ENCODE measurements around the gene MASP2. TPM values are rescaled to one million over a fixed set of nuclear protein-coding genes. Genes with fewer than 3 reads are reported as not detected.

The MASP2 gene
- total RNA-seq, 1 experiment from 2014 or later, result 0.50 TPM

DNA sequence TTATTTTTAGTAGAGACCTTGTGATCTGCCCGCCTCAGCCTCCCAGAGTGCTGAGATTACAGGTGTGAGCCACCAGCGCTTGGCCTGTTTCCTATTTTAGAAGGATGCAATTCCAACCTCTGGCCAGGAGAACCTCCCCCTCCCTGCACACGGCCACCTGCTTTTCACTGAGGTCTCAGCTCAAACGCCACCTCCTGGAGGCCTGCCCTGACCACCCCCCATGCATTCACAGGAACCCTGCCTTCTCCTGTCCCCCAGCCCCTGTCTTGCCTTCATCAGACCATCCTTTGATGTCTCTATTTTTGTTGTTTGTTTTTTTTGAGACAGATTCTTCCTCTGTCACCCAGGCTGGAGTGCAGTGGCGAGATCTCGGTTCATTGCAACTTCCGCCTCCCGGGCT lies 10.4 kb upstream of the MASP2 start:
- POLR2A ChIA-PET, result no interaction called here

GRCh38 chr1:11056504-11056903 lies 9.5 kb upstream of the MASP2 start:
- Mint-ChIP-seq H3K27ac (ENCODE audit: unreplicated experiment) (no peak overlapping the region), H3K9me3 (ENCODE audit: unreplicated experiment) (no peaks in the 10 kb centered on the region), H3K4me1 (ENCODE audit: low read depth, unreplicated experiment) (no peaks in the 10 kb centered on the region), H3K27me3 (ENCODE audit: insufficient read depth, unreplicated experiment) (no peaks in the 10 kb centered on the region), H3K4me3 (ENCODE audit: unreplicated experiment) (no peak overlapping the region), H3K36me3 (ENCODE audit: insufficient read depth, unreplicated experiment) (peaks cover 41% of the 10 kb centered on the region)
- ChIA-PET CTCF (interaction anchor here (0.6 to 2.0 kb wide), 2 partner anchors 19 to 45 kb away, joined by 3 to 15 read pairs; no protein-coding TSS in a partner anchor), POLR2A (interaction anchor here (0.8 kb wide), 1 partner anchor 42 kb away, joined by 3 read pairs; no protein-coding TSS in a partner anchor)
- TF ChIP-seq, protein P1, sequence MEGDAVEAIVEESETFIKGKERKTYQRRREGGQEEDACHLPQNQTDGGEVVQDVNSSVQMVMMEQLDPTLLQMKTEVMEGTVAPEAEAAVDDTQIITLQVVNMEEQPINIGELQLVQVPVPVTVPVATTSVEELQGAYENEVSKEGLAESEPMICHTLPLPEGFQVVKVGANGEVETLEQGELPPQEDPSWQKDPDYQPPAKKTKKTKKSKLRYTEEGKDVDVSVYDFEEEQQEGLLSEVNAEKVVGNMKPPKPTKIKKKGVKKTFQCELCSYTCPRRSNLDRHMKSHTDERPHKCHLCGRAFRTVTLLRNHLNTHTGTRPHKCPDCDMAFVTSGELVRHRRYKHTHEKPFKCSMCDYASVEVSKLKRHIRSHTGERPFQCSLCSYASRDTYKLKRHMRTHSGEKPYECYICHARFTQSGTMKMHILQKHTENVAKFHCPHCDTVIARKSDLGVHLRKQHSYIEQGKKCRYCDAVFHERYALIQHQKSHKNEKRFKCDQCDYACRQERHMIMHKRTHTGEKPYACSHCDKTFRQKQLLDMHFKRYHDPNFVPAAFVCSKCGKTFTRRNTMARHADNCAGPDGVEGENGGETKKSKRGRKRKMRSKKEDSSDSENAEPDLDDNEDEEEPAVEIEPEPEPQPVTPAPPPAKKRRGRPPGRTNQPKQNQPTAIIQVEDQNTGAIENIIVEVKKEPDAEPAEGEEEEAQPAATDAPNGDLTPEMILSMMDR (IDR thresholded peaks at IDR 0.05; ENCODE audit: insufficient read depth in 1 of 2, low read depth in 1 of 2, low read length in 1 of 2, severe bottlenecking in 1 of 2, unreplicated experiment in 1 of 2), result no peak
- DNase-seq, result no peak
- no TSS peak for BruUV-seq (replicated peaks)
- no peaks in the 10 kb centered on the region; the same call in 1 of the 2 replicates for H3K36me3 ChIP-seq (ENCODE audit: control insufficient read depth, insufficient read depth, low read length)
- H3K4me3 ChIP-seq (ENCODE audit: low read depth, low read length), result no peak overlapping the region
- H3K9me3 ChIP-seq, result no peaks in the 10 kb centered on the region
- H3K4me1 ChIP-seq, result 0 out of 2 replicates have a peak, but pooled peaks cover 6% of the 10 kb centered on the region
- no peaks in the 10 kb centered on the region for H3K27me3 ChIP-seq (replicated peaks; ENCODE audit: control insufficient read depth, insufficient read depth, low read length)
- intact Hi-C loops (cut with micrococcal nuclease; ENCODE audit: unreplicated experiment), result no loop called here

More for the DNA sequence above, 10.4 kb upstream of the MASP2 start:
- no peaks in the 10 kb centered on the region for H3K4me1 Mint-ChIP-seq (ENCODE audit: low read depth, unreplicated experiment)
- CTCF ChIA-PET, result interaction anchor here (1.6 to 2.0 kb wide), 2 partner anchors 20 kb away, joined by 3 to 15 read pairs; no protein-coding TSS in a partner anchor
- no peaks in the 10 kb centered on the region for H3K27me3 ChIP-seq (replicated peaks; ENCODE audit: control insufficient read depth, insufficient read depth, low read length)
- no peak overlapping the region for H3K27ac Mint-ChIP-seq (ENCODE audit: unreplicated experiment)
- no peak for DNase-seq
- peaks cover 37% of the 10 kb centered on the region for H3K36me3 Mint-ChIP-seq (ENCODE audit: insufficient read depth, unreplicated experiment)
- 0 out of 2 replicates have a peak, but pooled peaks cover 6% of the 10 kb centered on the region for H3K4me1 ChIP-seq
- intact Hi-C loops (cut with micrococcal nuclease; ENCODE audit: unreplicated experiment), result no loop called here
- TF ChIP-seq, protein P1 (IDR thresholded peaks at IDR 0.05; ENCODE audit: insufficient read depth in 1 of 2, low read depth in 1 of 2, low read length in 1 of 2, severe bottlenecking in 1 of 2, unreplicated experiment in 1 of 2), result no peak
- BruUV-seq (replicated peaks), result no TSS peak
- no peak overlapping the region for H3K4me3 Mint-ChIP-seq (ENCODE audit: unreplicated experiment)
- H3K4me3 ChIP-seq (ENCODE audit: low read depth, low read length), result no peak overlapping the region
- H3K27me3 Mint-ChIP-seq (ENCODE audit: insufficient read depth, unreplicated experiment), result no peaks in the 10 kb centered on the region
- H3K9me3 Mint-ChIP-seq (ENCODE audit: unreplicated experiment), result no peaks in the 10 kb centered on the region
- no peaks in the 10 kb centered on the region; the same call in 1 of the 2 replicates for H3K36me3 ChIP-seq (ENCODE audit: control insufficient read depth, insufficient read depth, low read length)
- H3K9me3 ChIP-seq, result no peaks in the 10 kb centered on the region

DNA sequence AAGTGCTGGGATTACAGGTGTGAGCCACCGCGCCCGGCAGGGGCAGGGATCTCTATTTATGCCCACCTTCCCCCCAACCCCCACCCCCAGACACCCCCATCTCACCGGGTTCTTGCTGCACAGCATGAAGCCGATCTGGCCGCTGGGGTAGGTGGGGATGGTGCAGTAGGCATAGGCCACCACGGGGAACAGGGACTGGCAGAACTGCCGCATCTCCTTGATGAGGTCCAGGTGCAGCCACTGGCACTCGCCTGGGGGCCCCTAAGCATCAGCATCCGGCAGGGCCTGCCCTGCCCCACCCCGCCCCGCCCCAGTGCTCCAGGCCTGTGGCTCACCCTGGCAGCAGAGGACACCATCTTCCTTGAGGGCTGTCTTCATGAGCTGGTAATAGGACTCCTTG lies 8.6 kb upstream of the MASP2 start:
- H3K27me3 Mint-ChIP-seq (ENCODE audit: insufficient read depth, unreplicated experiment), result no peaks in the 10 kb centered on the region
- no peak overlapping the region for H3K27ac Mint-ChIP-seq (ENCODE audit: unreplicated experiment)
- no TSS peak for BruUV-seq (replicated peaks)
- H3K9me3 ChIP-seq, result no peaks in the 10 kb centered on the region
- no peaks in the 10 kb centered on the region for H3K9me3 Mint-ChIP-seq (ENCODE audit: unreplicated experiment)
- H3K4me3 ChIP-seq (ENCODE audit: low read depth, low read length), result no peak overlapping the region
- intact Hi-C loops (cut with micrococcal nuclease; ENCODE audit: unreplicated experiment), result no loop called here
- H3K4me1 ChIP-seq, result 0 out of 2 replicates have a peak, but pooled peaks cover under 1% of the 10 kb centered on the region
- no peak for DNase-seq
- no peaks in the 10 kb centered on the region for H3K27me3 ChIP-seq (replicated peaks; ENCODE audit: control insufficient read depth, insufficient read depth, low read length)
- ChIA-PET POLR2A (no interaction called here), CTCF (interaction anchor here (0.6 to 2.0 kb wide), 2 partner anchors 18 to 46 kb away, joined by 3 to 15 read pairs; no protein-coding TSS in a partner anchor)
- H3K4me3 Mint-ChIP-seq (ENCODE audit: unreplicated experiment), result no peak overlapping the region
- H3K36me3 Mint-ChIP-seq (ENCODE audit: insufficient read depth, unreplicated experiment), result peaks cover 48% of the 10 kb centered on the region
- H3K4me1 Mint-ChIP-seq (ENCODE audit: low read depth, unreplicated experiment), result no peaks in the 10 kb centered on the region
- TF ChIP-seq, protein P1 (IDR thresholded peaks at IDR 0.05; ENCODE audit: insufficient read depth in 1 of 2, low read depth in 1 of 2, low read length in 1 of 2, severe bottlenecking in 1 of 2, unreplicated experiment in 1 of 2), result no peak
- H3K36me3 ChIP-seq (ENCODE audit: control insufficient read depth, insufficient read depth, low read length), result no peaks in the 10 kb centered on the region; the same call in 1 of the 2 replicates
